Measurements from ENCODE around the gene OR11H6. TPM values are rescaled to one million over a fixed set of nuclear protein-coding genes. Genes with fewer than 3 reads are reported as not detected.

Gene OR11H6
- total RNA-seq, 2 experiments from 2014 or later = not detected

DNA sequence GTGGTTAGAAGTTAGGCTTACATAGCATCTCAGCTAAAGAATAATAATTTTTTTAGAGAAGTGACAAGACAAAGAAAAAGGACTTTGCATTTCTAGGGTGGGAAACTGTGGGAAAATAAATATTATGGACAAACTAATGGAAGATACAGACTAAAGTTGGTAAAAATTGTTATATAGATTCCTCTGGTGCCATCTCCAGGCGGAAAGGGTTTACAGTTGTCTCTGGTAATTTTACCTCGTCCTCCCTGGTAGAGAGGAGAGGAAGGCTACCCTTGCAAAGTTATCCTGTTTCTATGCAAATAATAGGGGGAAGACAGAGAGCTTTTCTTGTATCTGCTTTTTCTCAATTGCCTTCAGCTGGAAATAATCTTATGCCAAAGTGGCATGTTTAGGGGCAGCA lies 27.6 kb upstream of the OR11H6 start:
- POLR2A ChIA-PET = no interaction called here
- TF ChIP-seq CTCF (conservative IDR thresholded peaks at IDR 0.05; ENCODE audit: low read length) = peak; percentile 34; the same call in 1 of the 2 replicates
- TF ChIP-seq EZH2phosphoT487 (IDR thresholded peaks at IDR 0.05; ENCODE audit: borderline replicate concordance, low read depth, low read length) = no peak
- Histone ChIP-seq H3K79me2 (ENCODE audit: insufficient read depth, low read depth, low read length) (no peaks in the 10 kb centered on the region), H3K9me3 (ENCODE audit: low read length) (no peaks in the 10 kb centered on the region), H3K4me3 (ENCODE audit: low read depth, low read length, poor library complexity, severe bottlenecking) (no peak overlapping the region), H4K20me1 (ENCODE audit: insufficient read depth, low read length) (no peaks in the 10 kb centered on the region), H3K36me3 (ENCODE audit: insufficient read depth, low read length) (no peaks in the 10 kb centered on the region), H3K4me1 (ENCODE audit: insufficient read depth, low read length, poor library complexity, severe bottlenecking) (no peaks in the 10 kb centered on the region), H2AFZ (ENCODE audit: low read length) (no peak overlapping the region), H3K27ac (ENCODE audit: low read depth, low read length, poor library complexity, severe bottlenecking) (no peak overlapping the region), H3K4me2 (ENCODE audit: low read length) (no peak overlapping the region), H3K9me2 (ENCODE audit: insufficient read depth, low read length) (no peaks in the 10 kb centered on the region)
- CTCF ChIA-PET (ENCODE audit: unreplicated experiment) = no interaction called here
- BruUV-seq (replicated peaks) = no TSS peak
- intact Hi-C loops (cut with micrococcal nuclease; ENCODE audit: unreplicated experiment) = no loop called here
- DNase-seq (ENCODE audit: low spot score) = no peak

GRCh38 chr14:20197459-20197858 lies 26.1 kb upstream of the OR11H6 start:
- Histone ChIP-seq H3K9me3 (ENCODE audit: low read length) (no peaks in the 10 kb centered on the region), H3K4me2 (ENCODE audit: low read length) (no peak overlapping the region), H3K27ac (ENCODE audit: low read depth, low read length, poor library complexity, severe bottlenecking) (no peak overlapping the region), H3K79me2 (ENCODE audit: insufficient read depth, low read depth, low read length) (no peaks in the 10 kb centered on the region), H3K4me1 (ENCODE audit: insufficient read depth, low read length, poor library complexity, severe bottlenecking) (no peaks in the 10 kb centered on the region), H3K4me3 (ENCODE audit: low read depth, low read length, poor library complexity, severe bottlenecking) (no peak overlapping the region), H2AFZ (ENCODE audit: low read length) (no peak overlapping the region), H4K20me1 (ENCODE audit: insufficient read depth, low read length) (no peaks in the 10 kb centered on the region), H3K36me3 (ENCODE audit: insufficient read depth, low read length) (no peaks in the 10 kb centered on the region), H3K9me2 (ENCODE audit: insufficient read depth, low read length) (no peaks in the 10 kb centered on the region)
- no peak for DNase-seq (ENCODE audit: low spot score)
- no peak for TF ChIP-seq EZH2phosphoT487 (IDR thresholded peaks at IDR 0.05; ENCODE audit: borderline replicate concordance, low read depth, low read length)
- TF ChIP-seq CTCF (conservative IDR thresholded peaks at IDR 0.05; ENCODE audit: low read length) = no peak
- ChIA-PET POLR2A (interaction anchor here (1.3 kb wide), 1 partner anchor 16 kb away, joined by 7 read pairs; no protein-coding TSS in a partner anchor), CTCF (ENCODE audit: unreplicated experiment) (no interaction called here)
- BruUV-seq (replicated peaks) = no TSS peak
- intact Hi-C loops (cut with micrococcal nuclease; ENCODE audit: unreplicated experiment) = no loop called here

DNA sequence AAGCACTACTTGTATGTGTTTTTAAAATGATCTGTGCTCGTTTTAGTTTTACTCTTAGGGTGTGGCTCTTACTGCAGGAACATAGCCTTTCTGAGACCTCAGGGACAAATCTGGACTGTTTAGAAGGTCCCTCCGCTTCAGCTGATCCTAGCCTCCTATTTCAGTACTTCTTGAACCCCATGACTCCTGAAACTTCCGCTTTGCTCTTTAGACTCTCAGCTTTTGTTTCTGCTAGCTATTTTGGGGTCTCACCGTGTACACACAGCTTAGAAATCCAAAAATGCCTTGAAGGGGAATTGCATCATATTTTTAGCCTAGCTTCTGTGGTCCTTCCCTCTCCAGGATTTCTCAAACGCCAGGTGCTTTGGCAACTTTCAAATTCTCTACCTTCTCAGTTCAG lies 24.5 kb upstream of the OR11H6 start:
- intact Hi-C loops (cut with micrococcal nuclease; ENCODE audit: unreplicated experiment) = no loop called here
- Histone ChIP-seq H3K4me1 (ENCODE audit: insufficient read depth, low read length, poor library complexity, severe bottlenecking) (no peaks in the 10 kb centered on the region), H3K4me3 (ENCODE audit: low read depth, low read length, poor library complexity, severe bottlenecking) (no peak overlapping the region), H3K36me3 (ENCODE audit: insufficient read depth, low read length) (no peaks in the 10 kb centered on the region), H3K4me2 (ENCODE audit: low read length) (no peak overlapping the region), H3K9me3 (ENCODE audit: low read length) (no peaks in the 10 kb centered on the region), H2AFZ (ENCODE audit: low read length) (no peak overlapping the region), H3K79me2 (ENCODE audit: insufficient read depth, low read depth, low read length) (no peaks in the 10 kb centered on the region), H4K20me1 (ENCODE audit: insufficient read depth, low read length) (no peaks in the 10 kb centered on the region), H3K27ac (ENCODE audit: low read depth, low read length, poor library complexity, severe bottlenecking) (no peak overlapping the region), H3K9me2 (ENCODE audit: insufficient read depth, low read length) (no peaks in the 10 kb centered on the region)
- DNase-seq (ENCODE audit: low spot score) = no peak
- no TSS peak for BruUV-seq (replicated peaks)
- no peak for TF ChIP-seq CTCF (conservative IDR thresholded peaks at IDR 0.05; ENCODE audit: low read length)
- TF ChIP-seq EZH2phosphoT487 (IDR thresholded peaks at IDR 0.05; ENCODE audit: borderline replicate concordance, low read depth, low read length) = no peak
- ChIA-PET CTCF (ENCODE audit: unreplicated experiment) (no interaction called here), POLR2A (no interaction called here)
